B cell (primary cell): ENCODE data around the gene CFAP100. TPM values are rescaled to one million over a fixed set of nuclear protein-coding genes. Genes with fewer than 3 reads are reported as not detected.

Experiments used
- ATAC-seq: fragments of 200-7000 bp; cut with Tn5 transposase; one replicate; pipeline ENCODE4 v1.10.0; 2021; ENCODE audit warnings: low read depth, mild to moderate bottlenecking, moderate number of reproducible peaks, moderate library complexity
- CTCF ChIA-PET: fragments of 350-600 bp; sonication (Branson Sonifier 250); formaldehyde crosslinking; loops from one replicate; lab custom pipeline; 2021; ENCODE audit warnings: antibody characterized with exemption, inconsistent platforms; lab: Charles Lee
- POLR2A ChIA-PET: fragments of 350-600 bp; sonication (Branson Sonifier 250); formaldehyde crosslinking; loops from one replicate; lab custom pipeline; 2021; ENCODE audit warnings: antibody characterized with exemption; lab: Charles Lee
- DNase-seq: peaks from one replicate; pipeline ENCODE4 v3.0.0; 2013
- H2AFZ ChIP-seq: 2 replicates; pipeline ENCODE4 v1.6.1; 2012; ENCODE audit warnings: mild to moderate bottlenecking, low read depth, low read length; ENCODE audit not compliant: insufficient read depth, poor library complexity, severe bottlenecking
- H3K27ac ChIP-seq, 2 donors: 1 replicate in 1 of 2; 2 replicates in 1 of 2; pipeline ENCODE4 v1.5.1; 2012 to 2013; ENCODE audit warnings: low read length in 2 of 2, mild to moderate bottlenecking in 2 of 2, moderate library complexity in 1 of 2
- H3K27me3 ChIP-seq, 4 experiments: fragments of 200-600 bp in 1 of 4; sonication (generic) in 1 of 4; replicated peaks in 1 of 4; 1 replicate in 2 of 4; 2 replicates in 2 of 4; pipeline versions ENCODE4 v1.6.1 to v1.7.0; 2013 to 2016; ENCODE audit warnings: low read length in 3 of 4, mild to moderate bottlenecking in 2 of 4, mixed read lengths in 1 of 4, moderate library complexity in 1 of 4; ENCODE audit not compliant: insufficient read depth in 4 of 4, control insufficient read depth in 3 of 4; ENCODE audit errors: control extremely low read depth in 1 of 4
- H3K36me3 ChIP-seq, 2 experiments: replicated peaks in 1 of 2; 1 replicate in 1 of 2; 2 replicates in 1 of 2; pipeline versions ENCODE4 v1.6.1 to v1.7.1; 2013; ENCODE audit warnings: low read length in 1 of 2; ENCODE audit not compliant: insufficient read depth in 2 of 2, control insufficient read depth in 1 of 2; ENCODE audit errors: control extremely low read depth in 1 of 2, extremely low read depth in 1 of 2
- H3K4me1 ChIP-seq, 2 donors: fragments of 200-600 bp in 1 of 2; sonication (generic) in 1 of 2; 1 replicate in 1 of 2; 2 replicates in 1 of 2; pipeline versions ENCODE4 v1.5.1 to v1.6.1; 2013 to 2017; ENCODE audit warnings: low read length in 2 of 2; ENCODE audit not compliant: control insufficient read depth in 2 of 2, insufficient read depth in 2 of 2
- H3K4me2 ChIP-seq: replicated peaks from 2 replicates; pipeline ENCODE3; 2012; ENCODE audit warnings: mild to moderate bottlenecking, low read depth, low read length; ENCODE audit not compliant: poor library complexity, severe bottlenecking
- H3K4me3 ChIP-seq, 5 experiments: fragments of 200-600 bp in 1 of 5; sonication (generic) in 1 of 5; 1 replicate in 3 of 5; 2 replicates in 2 of 5; pipeline versions ENCODE4 v1.5.1 to v1.7.0; 2011 to 2016; ENCODE audit warnings: low read length in 4 of 5, mild to moderate bottlenecking in 4 of 5, low read depth in 2 of 5, control low read depth in 1 of 5, moderate library complexity in 1 of 5; ENCODE audit not compliant: insufficient read depth in 1 of 5; ENCODE audit errors: control extremely low read depth in 1 of 5, extremely low read depth in 1 of 5
- H3K79me2 ChIP-seq: fragments of 200-600 bp; sonication (generic); one replicate; pipeline ENCODE4 v1.6.0; 2016; ENCODE audit warnings: low read length; ENCODE audit not compliant: control insufficient read depth, insufficient read depth
- H3K9ac ChIP-seq: fragments of 200-600 bp; sonication (generic); 2 replicates; pipeline ENCODE4 v1.6.1; 2017; ENCODE audit warnings: mild to moderate bottlenecking, low read length, moderate library complexity
- H3K9me3 ChIP-seq, 3 donors: one replicate each; pipeline versions ENCODE4 v1.6.1 to v1.7.1; 2013; ENCODE audit warnings: low read length in 2 of 3; ENCODE audit not compliant: control insufficient read depth in 2 of 3, insufficient read depth in 1 of 3; ENCODE audit errors: control extremely low read depth in 1 of 3
- H4K20me1 ChIP-seq: 2 replicates; pipeline ENCODE4 v1.6.0; 2012; ENCODE audit warnings: mild to moderate bottlenecking, low read length; ENCODE audit not compliant: insufficient read depth, control insufficient read depth, poor library complexity, severe bottlenecking
- H3K27ac Mint-ChIP-seq: one replicate; pipeline ENCODE4 v1.8.0; 2021; ENCODE audit warnings: mixed read lengths
- H3K27me3 Mint-ChIP-seq: one replicate; pipeline ENCODE4 v1.8.0; 2021; ENCODE audit warnings: mixed read lengths
- H3K4me1 Mint-ChIP-seq: one replicate; pipeline ENCODE4 v1.8.0; 2021; ENCODE audit warnings: mixed read lengths
- H3K4me3 Mint-ChIP-seq: one replicate; pipeline ENCODE4 v1.8.0; 2021; ENCODE audit warnings: mixed read lengths
- H3K9me3 Mint-ChIP-seq: one replicate; pipeline ENCODE4 v1.8.0; 2022; ENCODE audit warnings: mixed read lengths; ENCODE audit not compliant: insufficient read depth
- EZH2 ChIP-seq: IDR thresholded peaks from 2 replicates; pipeline ENCODE4 v1.6.1; 2012; ENCODE audit warnings: borderline replicate concordance, low read depth, mild to moderate bottlenecking, moderate library complexity, low read length; ENCODE audit not compliant: insufficient read depth, poor library complexity, severe bottlenecking
- WGBS: methylation state at CpG from one replicate; pipeline ENCODE4 v1.1.5; 2013; ENCODE audit warnings: missing lambda C conversion rate; ENCODE audit not compliant: insufficient coverage; 5-methylcytosine and 5-hydroxymethylcytosine counted together
- intact Hi-C: fragments of 100-400 bp; cut with micrococcal nuclease; formaldehyde crosslinking; loops from one replicate; pipeline ENCODE4 v1.10.0; 2022
- polyA plus RNA-seq: library from polyadenylated mRNA; depleted of rRNA; stranded (reverse); fragments of >200 nt; gene quantifications from 2 replicates; pipeline ENCODE4 v1.2.3, GENCODE V29; 2012
- total RNA-seq, 2 donors: library from RNA; stranded (reverse); fragments of 120-200 nt in 1 of 2; gene quantifications; 1 replicate in 1 of 2; 2 replicates in 1 of 2; pipeline versions ENCODE4 v1.2.3 to v1.2.4, GENCODE V29; 2013 to 2022
- TF ChIP-seq, protein P1 (sequence below): fragments of 200-600 bp; IDR thresholded peaks from one replicate; pipeline ENCODE4 v1.8.0; 2022; ENCODE audit warnings: antibody characterized with exemption, mild to moderate bottlenecking

Gene CFAP100
- total and polyA plus RNA-seq, 2 donors (not counting 1 experiment from before 2014, with no cell fraction given): not detected

DNA sequence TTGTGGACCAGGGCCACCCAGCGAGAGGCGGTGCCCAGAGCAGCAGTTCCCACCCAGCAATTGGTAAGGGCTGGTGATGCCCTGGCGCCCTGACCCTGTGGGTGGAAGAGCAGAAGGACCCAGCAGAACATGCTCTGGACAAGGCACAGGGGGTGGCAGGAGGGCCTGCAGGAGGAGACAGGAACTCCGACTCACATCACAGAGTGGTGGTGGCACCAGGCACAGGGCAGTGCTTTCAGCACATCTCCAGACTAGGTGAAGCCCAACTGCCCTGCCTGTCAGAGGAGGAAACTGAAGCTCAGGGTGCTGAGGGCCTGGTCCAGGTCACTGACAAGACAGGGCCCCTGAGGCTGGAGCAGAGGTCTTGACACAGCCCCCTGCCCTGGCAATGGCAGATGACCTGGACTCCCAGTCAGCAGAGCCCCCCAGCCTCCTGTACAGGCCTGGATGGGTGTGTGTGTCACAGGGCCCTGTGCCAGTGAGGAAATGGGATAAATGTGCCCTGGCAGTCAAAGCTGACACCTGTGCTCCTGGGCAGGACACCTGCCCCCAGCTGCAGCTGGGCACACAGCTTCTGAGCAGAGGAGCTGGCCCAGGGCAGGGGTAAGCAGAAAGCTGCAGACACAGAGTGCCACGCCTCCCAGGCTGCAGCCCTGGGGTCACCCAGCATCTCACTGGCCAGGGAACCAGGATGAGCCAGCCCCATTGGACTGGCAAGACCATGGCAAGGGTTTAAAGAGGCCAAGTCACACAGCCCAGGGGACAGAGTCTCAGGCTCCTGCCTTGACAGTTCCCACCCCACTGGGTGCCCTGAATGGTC lies 48.9 kb upstream of the CFAP100 start:
- no peak overlapping the region for H3K4me3 ChIP-seq
- H3K9me3 Mint-ChIP-seq: no peaks in the 10 kb centered on the region
- DNase-seq: no peak

DNA sequence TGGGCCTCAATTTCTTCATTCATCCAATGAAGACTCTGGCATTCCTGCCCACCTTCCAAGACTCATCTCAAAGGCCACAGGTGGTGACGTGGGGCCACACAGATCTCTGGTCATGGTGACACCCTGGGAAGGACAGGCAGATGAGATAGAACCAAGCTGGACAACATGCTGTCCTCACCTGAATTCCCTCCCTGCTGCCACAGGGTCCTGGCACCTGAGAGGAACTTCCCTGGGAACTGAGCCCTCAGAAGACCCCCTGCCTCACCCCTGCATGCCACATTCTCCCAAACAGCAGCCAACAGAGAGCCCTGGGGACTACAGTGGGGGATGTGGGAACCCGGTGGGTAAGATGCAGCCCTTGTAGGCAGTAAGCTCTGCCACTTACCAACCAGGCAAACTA lies 48.2 kb upstream of the CFAP100 start:
- no peak for DNase-seq
- no peak overlapping the region for H3K4me2 ChIP-seq
- Mint-ChIP-seq H3K4me3 (no peak overlapping the region), H3K9me3 (no peaks in the 10 kb centered on the region), H3K27ac (no peak overlapping the region), H3K4me1 (no peaks in the 10 kb centered on the region), H3K27me3 (no peaks in the 10 kb centered on the region)
- H2AFZ ChIP-seq: no peak overlapping the region
- H3K27ac ChIP-seq: no peak overlapping the region
- H3K9ac ChIP-seq: no peak overlapping the region
- TF ChIP-seq, protein P1, sequence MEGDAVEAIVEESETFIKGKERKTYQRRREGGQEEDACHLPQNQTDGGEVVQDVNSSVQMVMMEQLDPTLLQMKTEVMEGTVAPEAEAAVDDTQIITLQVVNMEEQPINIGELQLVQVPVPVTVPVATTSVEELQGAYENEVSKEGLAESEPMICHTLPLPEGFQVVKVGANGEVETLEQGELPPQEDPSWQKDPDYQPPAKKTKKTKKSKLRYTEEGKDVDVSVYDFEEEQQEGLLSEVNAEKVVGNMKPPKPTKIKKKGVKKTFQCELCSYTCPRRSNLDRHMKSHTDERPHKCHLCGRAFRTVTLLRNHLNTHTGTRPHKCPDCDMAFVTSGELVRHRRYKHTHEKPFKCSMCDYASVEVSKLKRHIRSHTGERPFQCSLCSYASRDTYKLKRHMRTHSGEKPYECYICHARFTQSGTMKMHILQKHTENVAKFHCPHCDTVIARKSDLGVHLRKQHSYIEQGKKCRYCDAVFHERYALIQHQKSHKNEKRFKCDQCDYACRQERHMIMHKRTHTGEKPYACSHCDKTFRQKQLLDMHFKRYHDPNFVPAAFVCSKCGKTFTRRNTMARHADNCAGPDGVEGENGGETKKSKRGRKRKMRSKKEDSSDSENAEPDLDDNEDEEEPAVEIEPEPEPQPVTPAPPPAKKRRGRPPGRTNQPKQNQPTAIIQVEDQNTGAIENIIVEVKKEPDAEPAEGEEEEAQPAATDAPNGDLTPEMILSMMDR: no peak
- no peaks in the 10 kb centered on the region for H3K27me3 ChIP-seq
- CTCF ChIA-PET: interaction anchor here (0.9 kb wide), 1 partner anchor 17 kb away, joined by 4 read pairs; no protein-coding TSS in a partner anchor
- POLR2A ChIA-PET: no interaction called here
- H3K36me3 ChIP-seq: no peaks in the 10 kb centered on the region
- no peak for ATAC-seq
- no peaks in the 10 kb centered on the region for H4K20me1 ChIP-seq
- H3K9me3 ChIP-seq: no peaks in the 10 kb centered on the region
- H3K79me2 ChIP-seq: no peaks in the 10 kb centered on the region
- H3K4me3 ChIP-seq: no peak overlapping the region
- intact Hi-C loops: no loop called here
- no peaks in the 10 kb centered on the region for H3K4me1 ChIP-seq
- WGBS: 55% methylated on average over 1 of the region's 2 CpGs

More for the DNA sequence above, 48.9 kb upstream of the CFAP100 start:
- H3K36me3 ChIP-seq: no peaks in the 10 kb centered on the region
- no peaks in the 10 kb centered on the region for H3K9me3 ChIP-seq
- H3K27ac ChIP-seq: no peak overlapping the region
- H3K27ac Mint-ChIP-seq: no peak overlapping the region
- TF ChIP-seq, protein P1: no peak
- no peak for TF ChIP-seq EZH2
- ATAC-seq: no peak
- H3K4me1 ChIP-seq: no peaks in the 10 kb centered on the region
- no peak overlapping the region for H3K4me2 ChIP-seq
- no peak overlapping the region for H2AFZ ChIP-seq
- POLR2A ChIA-PET: no interaction called here
- 89% methylated on average over 5 of the region's 5 CpGs for WGBS
- CTCF ChIA-PET: interaction anchor here (0.9 kb wide), 1 partner anchor 18 kb away, joined by 4 read pairs; no protein-coding TSS in a partner anchor
- no peaks in the 10 kb centered on the region for H4K20me1 ChIP-seq
- no peaks in the 10 kb centered on the region for H3K4me1 Mint-ChIP-seq
- H3K4me3 Mint-ChIP-seq: no peak overlapping the region
- H3K27me3 Mint-ChIP-seq: no peaks in the 10 kb centered on the region
- no peaks in the 10 kb centered on the region for H3K27me3 ChIP-seq
- no peak overlapping the region for H3K9ac ChIP-seq
- no peaks in the 10 kb centered on the region for H3K79me2 ChIP-seq
- intact Hi-C loops: no loop called here
